Psoas muscle (tissue), 8 donors: ENCODE results near the gene RFX6. TPM values are rescaled to one million over a fixed set of nuclear protein-coding genes. Genes with fewer than 3 reads are reported as not detected.

Experiments
- ATAC-seq, 4 donors: fragments of 200-7000 bp; cut with Tn5 transposase; one replicate each; pipeline ENCODE4 v1.9.1; 2020; ENCODE audit warnings: moderate library complexity in 3 of 4, mild to moderate bottlenecking in 2 of 4
- DNase-seq, 2 donors: peaks; one replicate each; pipeline ENCODE4 v3.0.0-alpha.2; 2020
- H3K27ac ChIP-seq: fragments of 200-600 bp; one replicate; pipeline ENCODE4 v1.8.0; 2022
- H3K27me3 ChIP-seq, 3 donors: fragments of 200-600 bp in 1 of 3; one replicate each; pipeline versions ENCODE4 v1.6.1 to v1.8.0; 2013 to 2022; ENCODE audit warnings: low read length in 2 of 3, mild to moderate bottlenecking in 2 of 3, moderate library complexity in 1 of 3; ENCODE audit not compliant: insufficient read depth in 3 of 3
- H3K36me3 ChIP-seq, 2 donors: fragments of 200-600 bp in 1 of 2; one replicate each; pipeline versions ENCODE4 v1.6.1 to v1.8.0; 2013 to 2022; ENCODE audit warnings: low read depth in 1 of 2, mild to moderate bottlenecking in 1 of 2, moderate library complexity in 1 of 2; ENCODE audit not compliant: insufficient read depth in 1 of 2
- H3K4me1 ChIP-seq: fragments of 200-600 bp; one replicate; pipeline ENCODE4 v1.8.0; 2022
- H3K4me3 ChIP-seq: fragments of 200-600 bp; one replicate; pipeline ENCODE4 v1.8.0; 2022; ENCODE audit warnings: mild to moderate bottlenecking
- H3K9me3 ChIP-seq: fragments of 200-600 bp; one replicate; pipeline ENCODE4 v1.8.0; 2022
- CTCF ChIP-seq: fragments of 200-600 bp; IDR thresholded peaks from one replicate; pipeline ENCODE4 v1.8.0; 2022; ENCODE audit warnings: antibody characterized with exemption
- WGBS, 3 donors: extraction: QIAGEN DNeasy Blood & Tissue Kit; methylation state at CpG; one replicate each; pipeline versions ENCODE4 v1.1.6 to v1.1.7; 2013; 5-methylcytosine and 5-hydroxymethylcytosine counted together
- intact Hi-C, 2 donors: fragments of 100-400 bp; cut with DNase I; formaldehyde crosslinking; loops; one replicate each; pipeline versions ENCODE4 v1.11.0 to v1.14.2; 2022
- polyA plus RNA-seq, 3 donors: library from polyadenylated mRNA; stranded (reverse); fragments of 200-250 nt; gene quantifications; one replicate each; pipeline ENCODE4 v1.2.3, GENCODE V29; 2013
- total RNA-seq, 4 donors: library from RNA; stranded (reverse); fragmentation: NEBNext Ultra II Directional in 2 of 4; extraction: Animal tissue kit (Norgen Biotek cat#: 25700) in 2 of 4; gene quantifications; one replicate each; pipeline versions ENCODE4 v1.2.1 to v1.2.4, GENCODE V29; 2021 to 2023
- donor health status: healthy with polysubstance abuse.
- donor health status: DM: no; HTN: no; CAD: no; lungs with moderate emphysema.
- donor health status: Bipolar disorder and iron deficiency.
- donor health status: healthy.
- donor health status: DM: yes; HTN: yes; CAD: no.
- donor health status: DM: no; HTN: no; CAD: no.
- donor health status: DM: no; HTN: no; CAD: no.
- donor health status: DM: yes; HTN: yes; CAD: no.

The RFX6 gene
- total and polyA plus RNA-seq, 7 donors: not detected

DNA sequence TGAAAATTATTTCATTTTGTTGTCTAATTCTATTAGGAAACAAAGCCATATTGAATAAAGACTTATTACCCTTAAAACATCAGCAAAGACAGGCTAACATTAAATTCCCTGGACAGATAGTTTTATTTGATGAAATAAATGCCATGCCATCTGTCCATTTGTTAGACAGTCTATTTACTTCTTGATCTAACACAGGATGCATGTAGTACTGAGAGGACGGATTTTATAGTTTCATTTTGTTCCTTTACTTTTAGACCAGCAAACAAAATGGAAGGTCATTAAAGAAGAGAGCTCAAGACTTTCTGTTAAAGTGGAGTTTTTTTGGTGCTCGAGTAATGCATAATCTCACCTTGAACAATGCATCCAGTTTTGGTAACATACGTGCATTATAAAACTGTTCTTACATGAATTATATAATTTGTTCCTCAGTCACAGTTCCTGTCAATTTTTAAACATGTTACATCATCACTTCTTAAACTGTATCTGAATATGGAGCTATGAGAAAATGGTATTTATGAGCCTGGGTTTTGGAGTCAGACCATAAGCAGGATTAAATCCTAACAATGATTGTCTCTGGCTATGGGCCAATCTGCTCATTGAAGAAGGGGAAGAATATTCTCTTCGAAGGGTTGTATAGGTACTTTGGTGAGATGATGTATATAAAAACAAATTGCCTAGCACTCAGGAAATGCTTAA is 46.0 kb downstream of the RFX6 start:
- ATAC-seq (no peak), DNase-seq (no peak)
- Histone ChIP-seq H3K27me3 (peaks cover 0 to 2% (median 0%) of the 10 kb centered on the region in 3 donors), H3K4me1 (no peaks in the 10 kb centered on the region), H3K36me3 (no peaks in the 10 kb centered on the region), H3K9me3 (no peaks in the 10 kb centered on the region), H3K27ac (no peak overlapping the region), H3K4me3 (no peak overlapping the region)
- WGBS, 3 donors: 71 to 82% (median 74%) methylated on average over 4 of the region's 4 CpGs
- intact Hi-C loops: no loop called here
- no peak for TF ChIP-seq CTCF

DNA sequence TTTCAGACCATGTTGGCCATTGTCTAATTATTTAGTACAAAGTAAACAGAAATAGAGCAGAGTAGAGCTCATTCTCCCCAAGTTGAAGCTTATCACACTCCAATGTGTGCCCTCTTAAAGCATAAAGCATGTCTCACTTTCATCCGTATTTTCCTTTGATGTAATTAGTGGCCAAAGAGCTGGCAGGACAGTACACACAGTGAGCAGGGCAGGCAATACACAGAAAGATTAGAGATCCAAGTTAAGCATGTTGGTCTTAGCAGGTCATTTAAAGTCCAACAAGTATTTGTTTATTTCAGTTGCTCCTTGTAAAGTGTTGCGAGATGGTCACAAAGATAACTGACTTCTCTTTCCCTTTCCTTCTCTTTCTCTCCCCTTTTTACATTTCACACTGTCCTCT is 47.2 kb downstream of the RFX6 start:
- no peak overlapping the region for H3K27ac ChIP-seq
- peaks cover 0 to 2% (median 0%) of the 10 kb centered on the region in 3 donors for H3K27me3 ChIP-seq
- TF ChIP-seq CTCF: no peak
- no peak overlapping the region for H3K4me3 ChIP-seq
- no peak for ATAC-seq
- 59 to 62% (median 60%) methylated on average over 2 of the region's 2 CpGs for WGBS, 3 donors
- no peak for DNase-seq
- no peaks in the 10 kb centered on the region for H3K4me1 ChIP-seq
- H3K9me3 ChIP-seq: no peaks in the 10 kb centered on the region
- intact Hi-C loops: no loop called here
- no peaks in the 10 kb centered on the region for H3K36me3 ChIP-seq

GRCh38 chr6:116925088-116925794 is 48.2 kb downstream of the RFX6 start:
- ATAC-seq: no peak
- no peak overlapping the region for H3K27ac ChIP-seq
- no peaks in the 10 kb centered on the region for H3K4me1 ChIP-seq
- H3K4me3 ChIP-seq: no peak overlapping the region
- no peak for DNase-seq
- no peaks in the 10 kb centered on the region for H3K36me3 ChIP-seq
- H3K27me3 ChIP-seq: peaks cover 0 to 2% (median 0%) of the 10 kb centered on the region in 3 donors
- H3K9me3 ChIP-seq: no peaks in the 10 kb centered on the region
- WGBS, 3 donors: 46 to 55% (median 53%) methylated on average over 10 of the region's 10 CpGs
- intact Hi-C loops: no loop called here
- no peak for TF ChIP-seq CTCF

DNA sequence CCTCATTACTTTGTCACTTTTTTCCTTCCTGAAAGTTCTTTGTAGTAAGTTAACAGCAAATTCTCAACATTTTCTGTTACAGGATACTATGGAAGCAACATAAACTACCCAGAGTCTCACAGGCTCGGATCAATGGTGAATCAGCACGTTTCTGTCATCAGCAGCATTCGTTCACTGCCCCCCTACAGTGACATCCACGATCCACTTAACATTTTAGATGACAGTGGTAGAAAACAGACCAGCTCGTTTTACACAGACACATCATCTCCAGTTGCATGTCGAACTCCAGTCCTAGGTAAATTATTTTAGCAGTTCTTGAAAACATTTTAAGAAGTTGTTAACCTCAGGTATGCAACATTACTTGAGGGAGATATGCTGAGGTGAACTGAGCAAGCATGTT is 51.6 kb downstream of the RFX6 start:
- intact Hi-C loops: no loop called here
- H3K9me3 ChIP-seq: no peaks in the 10 kb centered on the region
- no peak overlapping the region for H3K27ac ChIP-seq
- H3K4me1 ChIP-seq: no peaks in the 10 kb centered on the region
- H3K36me3 ChIP-seq: no peaks in the 10 kb centered on the region
- H3K4me3 ChIP-seq: no peak overlapping the region
- TF ChIP-seq CTCF: no peak
- H3K27me3 ChIP-seq: peaks cover 0 to 4% (median 0%) of the 10 kb centered on the region in 3 donors
- no peak for ATAC-seq
- no peak for DNase-seq
- 40 to 46% (median 44%) methylated on average over 6 of the region's 6 CpGs for WGBS, 3 donors
